ENCODE results near the gene CCDC196.

Gene CCDC196

DNA sequence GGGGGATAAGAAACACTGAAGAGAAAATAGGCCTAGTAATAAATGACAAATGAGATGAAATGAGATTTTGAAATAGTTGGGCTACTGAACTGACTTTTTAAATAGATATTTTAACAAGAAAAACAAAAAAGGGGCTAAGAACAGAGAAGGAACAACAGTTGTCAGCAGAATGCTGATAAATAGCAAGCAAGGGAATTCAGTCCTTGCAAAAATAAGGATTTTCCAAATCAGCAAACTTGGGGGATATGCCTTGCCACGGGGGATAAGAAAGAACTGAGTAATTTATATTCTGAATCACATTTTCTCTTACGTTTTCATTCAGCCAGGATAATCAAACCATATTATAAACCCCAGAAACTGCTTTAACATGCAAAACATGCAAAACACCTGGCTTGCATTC, 12.9 kb upstream of the CCDC196 start:
- ChIA-PET POLR2A (no interaction called here), CTCF (interaction anchor here (1.0 kb wide), 1 partner anchor 20 kb away, joined by 3 read pairs; no protein-coding TSS in a partner anchor)
- no peak for DNase-seq (ENCODE audit: extremely low spot score)
- no peak for TF ChIP-seq CTCF (IDR thresholded peaks at IDR 0.05; ENCODE audit: control extremely low read depth, extremely low read depth, low read depth, missing control alignments)

GRCh38 chr14:66476964-66477363, 9.2 kb upstream of the CCDC196 start:
- ChIA-PET CTCF (interaction anchor here (0.9 to 1.5 kb wide), 2 partner anchors 9 to 809 kb away, joined by 3 to 5 read pairs; no protein-coding TSS in a partner anchor), POLR2A (no interaction called here)
- TF ChIP-seq CTCF (IDR thresholded peaks at IDR 0.05; ENCODE audit: control extremely low read depth, extremely low read depth, low read depth, missing control alignments), result no peak
- no peak for DNase-seq (ENCODE audit: extremely low spot score)

DNA sequence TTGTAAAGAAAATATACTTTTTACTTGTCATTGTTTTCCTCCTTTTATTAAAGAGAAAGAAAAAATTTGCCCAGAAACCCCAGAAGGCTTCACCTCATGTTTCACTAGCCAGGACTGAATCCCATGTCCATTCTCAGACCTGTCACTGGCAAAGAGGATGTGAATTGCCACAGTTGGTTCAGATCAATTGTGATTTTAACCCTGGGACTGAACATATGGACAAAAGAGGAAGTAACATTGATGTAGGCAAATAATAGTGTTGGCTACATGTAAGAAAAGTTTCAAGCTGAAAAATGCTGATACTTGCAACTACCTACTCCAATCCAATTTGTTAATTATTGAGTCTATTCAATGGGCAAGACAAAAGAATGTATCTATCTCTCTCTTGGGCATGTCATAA, 8.6 kb upstream of the CCDC196 start:
- ChIA-PET POLR2A (no interaction called here), CTCF (interaction anchor here (0.7 to 1.5 kb wide), 3 partner anchors 9 to 19 kb away, joined by 3 to 5 read pairs (median 3); no protein-coding TSS in a partner anchor)
- DNase-seq (ENCODE audit: extremely low spot score), result no peak
- no peak for TF ChIP-seq CTCF (IDR thresholded peaks at IDR 0.05; ENCODE audit: control extremely low read depth, extremely low read depth, low read depth, missing control alignments)

DNA sequence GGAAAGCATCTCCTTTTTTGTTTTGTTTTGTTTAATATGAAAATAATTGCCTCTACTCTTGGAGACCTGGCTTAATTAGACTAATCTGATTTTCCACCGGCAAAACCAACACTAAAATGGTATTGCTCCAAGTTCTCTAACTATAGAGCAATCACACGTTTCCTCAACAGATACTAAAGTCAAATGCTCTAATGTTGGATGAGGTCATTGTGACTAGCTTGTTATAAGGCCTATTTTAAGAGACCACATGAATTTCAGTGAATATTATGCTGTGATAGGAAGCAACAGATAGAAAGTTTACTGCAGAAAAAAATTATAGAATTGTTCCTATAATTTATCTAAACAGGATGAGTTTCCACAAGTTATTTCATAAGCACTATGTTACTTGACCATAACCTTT, 3.3 kb upstream of the CCDC196 start:
- ChIA-PET POLR2A (no interaction called here), CTCF (interaction anchor here (1.6 to 2.4 kb wide), 3 partner anchors 9 to 12 kb away, joined by 5 to 10 read pairs (median 7); no protein-coding TSS in a partner anchor)

DNA sequence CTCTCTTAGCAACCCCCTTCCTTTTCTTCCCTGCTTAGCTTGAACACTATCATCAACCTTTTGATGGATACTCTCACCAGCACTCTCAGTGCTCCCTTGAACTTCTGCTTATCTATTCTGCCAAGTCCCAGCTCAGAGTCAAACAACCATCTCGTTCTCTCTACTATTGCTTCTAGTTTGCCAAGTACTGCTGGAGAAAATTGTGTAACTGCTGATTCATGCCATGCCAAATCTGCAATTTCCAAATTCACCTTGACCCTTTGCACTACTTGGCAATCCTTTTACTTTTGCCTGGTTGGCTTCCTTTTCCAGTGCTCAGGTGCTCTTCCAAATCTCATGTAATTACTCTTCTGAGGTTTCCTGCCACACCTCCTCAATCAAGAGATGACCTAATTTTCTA, 2.8 kb upstream of the CCDC196 start:
- DNase-seq (ENCODE audit: extremely low spot score), result no peak
- TF ChIP-seq CTCF (IDR thresholded peaks at IDR 0.05; ENCODE audit: control extremely low read depth, extremely low read depth, low read depth, missing control alignments), result no peak
- ChIA-PET POLR2A (no interaction called here), CTCF (interaction anchor here (1.7 to 2.4 kb wide), 2 partner anchors 9 to 12 kb away, joined by 7 to 10 read pairs; no protein-coding TSS in a partner anchor)

More for the DNA sequence above, 3.3 kb upstream of the CCDC196 start:
- TF ChIP-seq CTCF (IDR thresholded peaks at IDR 0.05; ENCODE audit: control extremely low read depth, extremely low read depth, low read depth, missing control alignments), result no peak
- no peak for DNase-seq (ENCODE audit: extremely low spot score)

- DNase-seq (ENCODE audit: extremely low spot score), result no peak
- no peak for TF ChIP-seq CTCF (IDR thresholded peaks at IDR 0.05; ENCODE audit: control extremely low read depth, extremely low read depth, low read depth, missing control alignments)
- ChIA-PET CTCF (interaction anchor here (0.9 to 1.9 kb wide), 2 partner anchors 9 to 10 kb away, joined by 4 read pairs; no protein-coding TSS in a partner anchor), POLR2A (no interaction called here)
These were observed 1.1 kb upstream of the CCDC196 start for GRCh38 chr14:66485029-66485428.
